Kidney (tissue), 22 donors: Measurements from ENCODE around the gene PSMA3. TPM values are rescaled to one million over a fixed set of nuclear protein-coding genes. Genes with fewer than 3 reads are reported as not detected.

Source experiments
- DNase-seq, 5 donors: peaks; one replicate each; pipeline ENCODE4 v3.0.0-alpha.2; 2013 to 2020
- FAIRE-seq: peaks from 2 replicates; lab custom pipeline; 2012; peaks lifted over from hg19 to GRCh38; lab: Jason Lieb, UNC
- H3K27ac ChIP-seq, 2 donors: one replicate each; pipeline ENCODE4 v1.7.0; 2013; ENCODE audit warnings: low read depth in 2 of 2, low read length in 2 of 2, inconsistent platforms in 1 of 2
- H3K27me3 ChIP-seq: one replicate; pipeline ENCODE4 v1.7.1; 2013; ENCODE audit warnings: low read length, inconsistent platforms; ENCODE audit not compliant: control insufficient read depth, insufficient read depth
- H3K36me3 ChIP-seq, 3 donors: one replicate each; pipeline versions ENCODE4 v1.7.0 to v1.7.1; 2013; ENCODE audit warnings: low read length in 3 of 3, control low read depth in 1 of 3, inconsistent platforms in 1 of 3; ENCODE audit not compliant: insufficient read depth in 3 of 3, control insufficient read depth in 2 of 3
- H3K4me1 ChIP-seq, 3 donors: one replicate each; pipeline versions ENCODE4 v1.7.0 to v1.7.1; 2013; ENCODE audit warnings: low read length in 3 of 3, inconsistent platforms in 1 of 3, low read depth in 1 of 3; ENCODE audit not compliant: control insufficient read depth in 2 of 3, insufficient read depth in 2 of 3
- H3K4me3 ChIP-seq, 3 donors: one replicate each; pipeline versions ENCODE4 v1.7.0 to v1.8.1; 2013; ENCODE audit warnings: low read length in 3 of 3, control low read depth in 1 of 3, inconsistent platforms in 1 of 3
- H3K9ac ChIP-seq, 3 donors: one replicate each; pipeline versions ENCODE4 v1.7.0 to v1.7.1; 2013; ENCODE audit warnings: low read length in 3 of 3, control low read depth in 1 of 3, inconsistent platforms in 1 of 3
- H3K9me3 ChIP-seq, 3 donors: one replicate each; pipeline versions ENCODE4 v1.7.0 to v1.7.1; 2013; ENCODE audit warnings: low read length in 3 of 3, control low read depth in 1 of 3, inconsistent platforms in 1 of 3; ENCODE audit not compliant: control insufficient read depth in 2 of 3, insufficient read depth in 1 of 3
- CTCF ChIP-seq: IDR thresholded peaks from 3 replicates; pipeline ENCODE4 v1.5.1; 2012; ENCODE audit warnings: mild to moderate bottlenecking, moderate library complexity, borderline replicate concordance; ENCODE audit not compliant: insufficient read depth; ENCODE audit errors: extremely low read depth
- intact Hi-C: fragments of 100-400 bp; cut with DNase I; formaldehyde crosslinking; loops from one replicate; pipeline ENCODE4 v1.11.1; 2022
- long read RNA-seq, 10 donors: library from polyadenylated mRNA in 1 of 10; unstranded in 1 of 10; transcript quantifications; one replicate each; pipeline ENCODE4 v2.0.0 and lab custom pipeline, GENCODE V29; 2021 to 2026
- polyA plus RNA-seq: library from polyadenylated mRNA; stranded (reverse); fragments of 350-450 nt; fragmentation: Illumina TruSeq; extraction: RNeasy Lipid Tissue Mini Kit (QIAGEN cat#74804); gene quantifications from one replicate; pipeline ENCODE4 v1.2.3, GENCODE V29; 2014; ENCODE audit warnings: low read depth, low replicate concordance; ENCODE audit not compliant: insufficient read depth
- total RNA-seq: library from RNA; stranded (reverse); fragmentation: NEBNext Ultra II Directional; extraction: Animal tissue kit (Norgen Biotek cat#: 25700); gene quantifications from one replicate; pipeline ENCODE4 v1.2.1, GENCODE V29; 2021
- donor health status: control.
- donor health status: control.
- donor health status: control.
- donor health status: control.
- donor health status: control.
- donor health status: DM: yes; HTN: yes; CAD: no.
- donor health status: Normal renal cell carcinoma (clear cell type).

PSMA3 gene
- 151 TPM for total RNA-seq
- 164 TPM for polyA plus RNA-seq
- long read RNA-seq, donor 1, transcript PSMA3-201 (11 exons, 970 nt), result major isoform, 56 of 103 reads
- long read RNA-seq, donor 1, partial matches to known transcripts, result 44 of 103 reads
- long read RNA-seq, donor 1, other reads (novel, unspliced or antisense), result 0 of 103 reads
- long read RNA-seq, donor 2, transcript PSMA3-201 (11 exons, 970 nt), result major isoform, 53 of 82 reads
- long read RNA-seq, donor 2, transcript PSMA3-208 (8 exons, 640 nt), result minor isoform, 6 of 82 reads
- long read RNA-seq, donor 2, partial matches to known transcripts, result 19 of 82 reads
- long read RNA-seq, donor 2, other reads (novel, unspliced or antisense), result 0 of 82 reads
- long read RNA-seq, donor 3, transcript PSMA3-212 (3 exons, 730 nt), result minor isoform, 5 of 129 reads
- long read RNA-seq, donor 3, transcript PSMA3-201 (11 exons, 970 nt), result major isoform, 86 of 129 reads
- long read RNA-seq, donor 3, partial matches to known transcripts, result 29 of 129 reads
- long read RNA-seq, donor 3, other reads (novel, unspliced or antisense), result 5 of 129 reads
- long read RNA-seq, donor 4, transcript PSMA3-201 (11 exons, 970 nt), result major isoform, 43 of 94 reads
- long read RNA-seq, donor 4, partial matches to known transcripts, result 21 of 94 reads
- long read RNA-seq, donor 4, other reads (novel, unspliced or antisense), result 27 of 94 reads
- long read RNA-seq, donor 5, transcript PSMA3-201 (11 exons, 970 nt), result major isoform, 8 of 9 reads
- long read RNA-seq, donor 5, partial matches to known transcripts, result 0 of 9 reads
- long read RNA-seq, donor 5, other reads (novel, unspliced or antisense), result 0 of 9 reads
- long read RNA-seq, donor 6, transcript PSMA3-212 (3 exons, 730 nt), result minor isoform, 12 of 222 reads
- long read RNA-seq, donor 6, transcript PSMA3-201 (11 exons, 970 nt), result major isoform, 133 of 222 reads
- long read RNA-seq, donor 6, partial matches to known transcripts, result 67 of 222 reads
- long read RNA-seq, donor 6, other reads (novel, unspliced or antisense), result 5 of 222 reads
- long read RNA-seq, donor 7, transcript PSMA3-212 (3 exons, 730 nt), result minor isoform, 6 of 79 reads
- long read RNA-seq, donor 7, transcript PSMA3-201 (11 exons, 970 nt), result major isoform, 35 of 79 reads
- long read RNA-seq, donor 7, partial matches to known transcripts, result 2 of 79 reads
- long read RNA-seq, donor 7, other reads (novel, unspliced or antisense), result 36 of 79 reads
- long read RNA-seq, donor 8, transcript PSMA3-201 (11 exons, 970 nt), result major isoform, 64 of 100 reads
- long read RNA-seq, donor 8, partial matches to known transcripts, result 30 of 100 reads
- long read RNA-seq, donor 8, other reads (novel, unspliced or antisense), result 0 of 100 reads
- long read RNA-seq, donor 9, transcript PSMA3-201 (11 exons, 970 nt), result major isoform, 44 of 75 reads
- long read RNA-seq, donor 9, partial matches to known transcripts, result 28 of 75 reads
- long read RNA-seq, donor 9, other reads (novel, unspliced or antisense), result 0 of 75 reads
- long read RNA-seq, donor 10, transcript PSMA3-201 (11 exons, 970 nt), result major isoform, 43 of 89 reads
- long read RNA-seq, donor 10, transcript PSMA3-212 (3 exons, 730 nt), result minor isoform, 13 of 89 reads
- long read RNA-seq, donor 10, partial matches to known transcripts, result 27 of 89 reads
- long read RNA-seq, donor 10, other reads (novel, unspliced or antisense), result 5 of 89 reads

GRCh38 chr14:58244556-58245387, at the start of gene PSMA3:
PSMA3 (plus strand) TSS chr14:58244843; CDS start chr14:58244921, 78 bp downstream.
- intact Hi-C loops, result no loop called here
- peak; percentile 95 for FAIRE-seq
- Histone ChIP-seq H3K27ac (peak within 1 kb of the TSS; percentile 98), H3K4me1 (peaks cover 0 to 4% (median 2%) of the 10 kb centered on the region in 3 donors), H3K4me3 (peak within 1 kb of the TSS; percentile 97 to 99 (median 98)), H3K9ac (peak within 1 kb of the TSS; percentile 95 to 100 (median 99)), H3K27me3 (no peaks in the 10 kb centered on the region), H3K36me3 (no peaks in the 10 kb centered on the region), H3K9me3 (no peaks in the 10 kb centered on the region)
- DNase-seq, result peak; percentile 98 to 99 (median 99)
- no peak for TF ChIP-seq CTCF

GRCh38 chr14:58196198-58196597, 48.4 kb upstream of the PSMA3 start:
- Histone ChIP-seq H3K4me3 (no peak overlapping the region), H3K36me3 (no peaks in the 10 kb centered on the region), H3K27me3 (no peaks in the 10 kb centered on the region), H3K4me1 (peaks cover 0 to 2% (median 2%) of the 10 kb centered on the region in 3 donors), H3K9me3 (no peaks in the 10 kb centered on the region), H3K27ac (no peak overlapping the region), H3K9ac (no peak overlapping the region)
- intact Hi-C loops, result no loop called here
- no peak for FAIRE-seq
- no peak for DNase-seq
- no peak for TF ChIP-seq CTCF
